HG03196 (cell line): Measurements from ENCODE around the gene MYO9A.
"Not testable (repeated sequence)": the region's sequence is repeated elsewhere in the genome, so short reads cannot be mapped to it uniquely, and the experiment has no call there.

Experiments
- ATAC-seq: cut with Tn5 transposase; IDR thresholded peaks from one replicate; pipeline ENCODE4 v1.9.1; 2021; ENCODE audit not compliant: unreplicated experiment

MYO9A gene

GRCh38 chr15:71885390-71885789, 232.6 kb downstream of the MYO9A start:
- no peak for ATAC-seq

GRCh38 chr15:71883447-71883846, 234.5 kb downstream of the MYO9A start:
- ATAC-seq, result no peak

GRCh38 chr15:71880276-71880675, 237.7 kb downstream of the MYO9A start:
- no peak for ATAC-seq

- ATAC-seq, result no peak
Observed at GRCh38 chr15:71874245-71874644, 243.7 kb downstream of the MYO9A start.

GRCh38 chr15:71858232-71858631, 259.7 kb downstream of the MYO9A start:
- ATAC-seq, result not testable (repeated sequence)

- ATAC-seq, result no peak
Observed at GRCh38 chr15:71853543-71853942, 264.4 kb downstream of the MYO9A start.

GRCh38 chr15:71844916-71845315, 273.0 kb downstream of the MYO9A start:
- no peak for ATAC-seq

- no peak for ATAC-seq
Observed at GRCh38 chr15:71841563-71841962, 276.4 kb downstream of the MYO9A start.

GRCh38 chr15:71830981-71831380, 287.0 kb downstream of the MYO9A start:
- no peak for ATAC-seq

- no peak for ATAC-seq
Observed at GRCh38 chr15:71826196-71826595, 291.8 kb downstream of the MYO9A start.

- ATAC-seq, result no peak
Observed at GRCh38 chr15:71825021-71825730, 292.8 kb downstream of the MYO9A start.

- ATAC-seq, result no peak
Observed at GRCh38 chr15:71823801-71824200, 294.1 kb downstream of the MYO9A start.

GRCh38 chr15:71822890-71823630, 294.9 kb downstream of the MYO9A start:
- ATAC-seq, result no peak

GRCh38 chr15:71821547-71822129, 296.3 kb downstream of the MYO9A start:
- ATAC-seq, result no peak

GRCh38 chr15:71820127-71820526, 297.8 kb downstream of the MYO9A start:
- no peak for ATAC-seq

- no peak for ATAC-seq
Observed at GRCh38 chr15:71817351-71817750, 300.6 kb downstream of the MYO9A start.

GRCh38 chr15:71815301-71815700, 302.6 kb downstream of the MYO9A start:
- no peak for ATAC-seq

GRCh38 chr15:71813723-71814470, 304.1 kb downstream of the MYO9A start:
- no peak for ATAC-seq

GRCh38 chr15:71812966-71813722, 304.8 kb downstream of the MYO9A start:
- no peak for ATAC-seq
